ENCODE results near the gene CALHM3. TPM values are rescaled to one million over a fixed set of nuclear protein-coding genes. Genes with fewer than 3 reads are reported as not detected.

Gene CALHM3
- total and polyA plus RNA-seq, 2 of the 13 experiments (the other 11 are each of a cell fraction or from before 2014, with no cell fraction given): not detected

DNA sequence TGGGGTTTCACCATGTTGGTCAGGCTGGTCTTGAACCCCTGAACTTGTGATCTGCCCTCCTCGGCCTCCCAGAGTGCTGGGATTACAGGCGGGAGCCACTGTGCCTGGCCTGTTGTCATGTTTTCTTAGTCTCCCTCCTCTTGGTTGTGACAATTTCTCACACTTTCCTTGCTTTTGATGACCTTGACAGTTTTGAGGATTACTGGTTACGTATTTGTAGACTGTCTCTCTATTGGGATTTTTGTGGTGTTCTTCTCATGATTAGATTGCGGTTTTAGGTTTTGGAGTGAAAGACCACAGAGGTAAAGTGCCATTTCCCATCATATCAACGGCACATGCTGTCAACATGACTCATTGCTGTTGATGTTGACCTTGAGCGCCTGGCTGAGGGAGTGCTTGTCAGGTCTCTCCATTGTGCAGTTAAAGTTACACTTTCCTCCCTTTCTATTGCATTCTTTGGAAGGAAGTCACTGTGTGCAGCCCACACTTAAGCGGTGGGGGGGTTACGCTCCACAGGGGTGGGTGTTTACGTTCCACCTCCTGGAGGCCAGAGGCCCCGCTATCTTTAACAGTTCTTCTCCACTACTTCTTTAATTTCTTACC, 25.2 kb upstream of the CALHM3 start (continued):
- TF ChIP-seq FOXA3 (CRISPR knock-in tag; IDR thresholded peaks at IDR 0.05) (peak; percentile 95), MEIS2 (CRISPR knock-in tag; IDR thresholded peaks at IDR 0.05) (peak; percentile 83; the same call in 1 of the 2 replicates), ZKSCAN5 (CRISPR knock-in tag; IDR thresholded peaks at IDR 0.05) (no peak), TEAD3 (CRISPR knock-in tag; optimal IDR thresholded peaks at IDR 0.05; ENCODE audit: borderline replicate concordance) (peak; percentile 93), HMG20A (CRISPR knock-in tag; IDR thresholded peaks at IDR 0.05; ENCODE audit: borderline replicate concordance) (peak; percentile 89; the same call in 1 of the 2 replicates), NFIC (IDR thresholded peaks at IDR 0.05; ENCODE audit: low read length) (no peak), PHF21A (CRISPR knock-in tag; IDR thresholded peaks at IDR 0.05) (peak; percentile 46; the same call in 1 of the 2 replicates), ZNF224 (CRISPR knock-in tag; IDR thresholded peaks at IDR 0.05) (no peak), SMAD9 (CRISPR knock-in tag; IDR thresholded peaks at IDR 0.05) (no peak), ISL2 (CRISPR knock-in tag; IDR thresholded peaks at IDR 0.05) (0 out of 2 replicates have a peak, but pooled peaks have one; percentile 30), TAF15 (IDR thresholded peaks at IDR 0.05; ENCODE audit: low read depth, low read length, poor library complexity, severe bottlenecking) (no peak), SP5 (CRISPR knock-in tag; IDR thresholded peaks at IDR 0.05; ENCODE audit: borderline replicate concordance, low read depth) (no peak), BRD4 (CRISPR knock-in tag; IDR thresholded peaks at IDR 0.05) (no peak), FOXK2 (IDR thresholded peaks at IDR 0.05) (peak; percentile 71), ZNF3 (CRISPR knock-in tag; IDR thresholded peaks at IDR 0.05) (peak; percentile 85), CBX5 (CRISPR knock-in tag; IDR thresholded peaks at IDR 0.05; ENCODE audit: borderline replicate concordance) (peak; percentile 47; the same call in 1 of the 2 replicates), ZNF329 (CRISPR knock-in tag; IDR thresholded peaks at IDR 0.05; ENCODE audit: low read depth) (no peak), MTF1 (CRISPR knock-in tag; IDR thresholded peaks at IDR 0.05) (no peak), KDM6A (CRISPR knock-in tag; IDR thresholded peaks at IDR 0.05; ENCODE audit: low read depth) (no peak), FOXK1 (CRISPR knock-in tag; IDR thresholded peaks at IDR 0.05; ENCODE audit: borderline replicate concordance, low read depth) (peak; percentile 93), MBD4 (IDR thresholded peaks at IDR 0.05; ENCODE audit: borderline replicate concordance, low read length) (peak; percentile 62; the same call in 1 of the 2 replicates), ZNF878 (CRISPR knock-in tag; IDR thresholded peaks at IDR 0.05) (peak; percentile 89)
- TF ChIP-seq, protein P1, sequence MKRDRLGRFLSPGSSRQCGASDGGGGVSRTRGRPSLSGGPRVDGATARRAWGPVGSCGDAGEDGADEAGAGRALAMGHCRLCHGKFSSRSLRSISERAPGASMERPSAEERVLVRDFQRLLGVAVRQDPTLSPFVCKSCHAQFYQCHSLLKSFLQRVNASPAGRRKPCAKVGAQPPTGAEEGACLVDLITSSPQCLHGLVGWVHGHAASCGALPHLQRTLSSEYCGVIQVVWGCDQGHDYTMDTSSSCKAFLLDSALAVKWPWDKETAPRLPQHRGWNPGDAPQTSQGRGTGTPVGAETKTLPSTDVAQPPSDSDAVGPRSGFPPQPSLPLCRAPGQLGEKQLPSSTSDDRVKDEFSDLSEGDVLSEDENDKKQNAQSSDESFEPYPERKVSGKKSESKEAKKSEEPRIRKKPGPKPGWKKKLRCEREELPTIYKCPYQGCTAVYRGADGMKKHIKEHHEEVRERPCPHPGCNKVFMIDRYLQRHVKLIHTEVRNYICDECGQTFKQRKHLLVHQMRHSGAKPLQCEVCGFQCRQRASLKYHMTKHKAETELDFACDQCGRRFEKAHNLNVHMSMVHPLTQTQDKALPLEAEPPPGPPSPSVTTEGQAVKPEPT (CRISPR knock-in tag; IDR thresholded peaks at IDR 0.05; ENCODE audit: low read depth): no peak
- TF ChIP-seq, protein P2, sequence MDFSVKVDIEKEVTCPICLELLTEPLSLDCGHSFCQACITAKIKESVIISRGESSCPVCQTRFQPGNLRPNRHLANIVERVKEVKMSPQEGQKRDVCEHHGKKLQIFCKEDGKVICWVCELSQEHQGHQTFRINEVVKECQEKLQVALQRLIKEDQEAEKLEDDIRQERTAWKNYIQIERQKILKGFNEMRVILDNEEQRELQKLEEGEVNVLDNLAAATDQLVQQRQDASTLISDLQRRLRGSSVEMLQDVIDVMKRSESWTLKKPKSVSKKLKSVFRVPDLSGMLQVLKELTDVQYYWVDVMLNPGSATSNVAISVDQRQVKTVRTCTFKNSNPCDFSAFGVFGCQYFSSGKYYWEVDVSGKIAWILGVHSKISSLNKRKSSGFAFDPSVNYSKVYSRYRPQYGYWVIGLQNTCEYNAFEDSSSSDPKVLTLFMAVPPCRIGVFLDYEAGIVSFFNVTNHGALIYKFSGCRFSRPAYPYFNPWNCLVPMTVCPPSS (IDR thresholded peaks at IDR 0.05): no peak
- TF ChIP-seq, protein P3, sequence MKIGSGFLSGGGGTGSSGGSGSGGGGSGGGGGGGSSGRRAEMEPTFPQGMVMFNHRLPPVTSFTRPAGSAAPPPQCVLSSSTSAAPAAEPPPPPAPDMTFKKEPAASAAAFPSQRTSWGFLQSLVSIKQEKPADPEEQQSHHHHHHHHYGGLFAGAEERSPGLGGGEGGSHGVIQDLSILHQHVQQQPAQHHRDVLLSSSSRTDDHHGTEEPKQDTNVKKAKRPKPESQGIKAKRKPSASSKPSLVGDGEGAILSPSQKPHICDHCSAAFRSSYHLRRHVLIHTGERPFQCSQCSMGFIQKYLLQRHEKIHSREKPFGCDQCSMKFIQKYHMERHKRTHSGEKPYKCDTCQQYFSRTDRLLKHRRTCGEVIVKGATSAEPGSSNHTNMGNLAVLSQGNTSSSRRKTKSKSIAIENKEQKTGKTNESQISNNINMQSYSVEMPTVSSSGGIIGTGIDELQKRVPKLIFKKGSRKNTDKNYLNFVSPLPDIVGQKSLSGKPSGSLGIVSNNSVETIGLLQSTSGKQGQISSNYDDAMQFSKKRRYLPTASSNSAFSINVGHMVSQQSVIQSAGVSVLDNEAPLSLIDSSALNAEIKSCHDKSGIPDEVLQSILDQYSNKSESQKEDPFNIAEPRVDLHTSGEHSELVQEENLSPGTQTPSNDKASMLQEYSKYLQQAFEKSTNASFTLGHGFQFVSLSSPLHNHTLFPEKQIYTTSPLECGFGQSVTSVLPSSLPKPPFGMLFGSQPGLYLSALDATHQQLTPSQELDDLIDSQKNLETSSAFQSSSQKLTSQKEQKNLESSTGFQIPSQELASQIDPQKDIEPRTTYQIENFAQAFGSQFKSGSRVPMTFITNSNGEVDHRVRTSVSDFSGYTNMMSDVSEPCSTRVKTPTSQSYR (CRISPR knock-in tag; IDR thresholded peaks at IDR 0.05; ENCODE audit: borderline replicate concordance): no peak
- TF ChIP-seq, protein P4, sequence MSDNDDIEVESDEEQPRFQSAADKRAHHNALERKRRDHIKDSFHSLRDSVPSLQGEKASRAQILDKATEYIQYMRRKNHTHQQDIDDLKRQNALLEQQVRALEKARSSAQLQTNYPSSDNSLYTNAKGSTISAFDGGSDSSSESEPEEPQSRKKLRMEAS (IDR thresholded peaks at IDR 0.05): peak; percentile 45; the same call in 1 of the 2 replicates
